CD14-positive monocyte (primary cell): ENCODE results near the gene DOCK3. TPM values are rescaled to one million over a fixed set of nuclear protein-coding genes. Genes with fewer than 3 reads are reported as not detected.
"Not testable (repeated sequence)": the region's sequence is repeated elsewhere in the genome, so short reads cannot be mapped to it uniquely, and the experiment has no call there.

Experiments
- DNase-seq, 3 donors: peaks; one replicate each; pipeline ENCODE4 v3.0.0-alpha.2; 2011 to 2022
- H2AFZ ChIP-seq: 2 replicates; pipeline ENCODE4 v1.6.0; 2012; ENCODE audit warnings: mild to moderate bottlenecking, low read depth, low read length, inconsistent platforms; ENCODE audit not compliant: insufficient read depth, poor library complexity, severe bottlenecking
- H3K27ac ChIP-seq, 2 donors: 1 replicate in 1 of 2; 2 replicates in 1 of 2; pipeline ENCODE4 v1.5.1; 2012 to 2013; ENCODE audit warnings: low read length in 2 of 2, control low read depth in 1 of 2, inconsistent platforms in 1 of 2, low read depth in 1 of 2, mild to moderate bottlenecking in 1 of 2
- H3K27me3 ChIP-seq, 2 donors: one replicate each; pipeline versions ENCODE4 v1.6.0 to v1.6.1; 2011 to 2013; ENCODE audit warnings: low read length in 2 of 2; ENCODE audit not compliant: control insufficient read depth in 2 of 2, insufficient read depth in 2 of 2
- H3K36me3 ChIP-seq, 2 donors: replicated peaks in 1 of 2; 1 replicate in 1 of 2; 2 replicates in 1 of 2; pipeline versions ENCODE4 v1.5.1 to v1.6.1; 2012 to 2013; ENCODE audit warnings: low read length in 2 of 2, control low read depth in 1 of 2, inconsistent platforms in 1 of 2, mild to moderate bottlenecking in 1 of 2; ENCODE audit not compliant: insufficient read depth in 2 of 2, control insufficient read depth in 1 of 2
- H3K4me1 ChIP-seq, 2 donors: 1 replicate in 1 of 2; 2 replicates in 1 of 2; pipeline versions ENCODE4 v1.5.1 to v1.6.1; 2012 to 2013; ENCODE audit warnings: low read length in 2 of 2, control low read depth in 1 of 2, inconsistent platforms in 1 of 2, mild to moderate bottlenecking in 1 of 2, moderate library complexity in 1 of 2; ENCODE audit not compliant: insufficient read depth in 2 of 2, control insufficient read depth in 1 of 2
- H3K4me2 ChIP-seq: replicated peaks from 2 replicates; pipeline ENCODE3; 2012; ENCODE audit warnings: low read length, moderate library complexity, mild to moderate bottlenecking; ENCODE audit not compliant: poor library complexity, severe bottlenecking; ENCODE audit errors: extremely low read depth
- H3K4me3 ChIP-seq, 3 experiments: fragments of 200-600 bp in 1 of 3; sonication (generic) in 1 of 3; replicated peaks in 1 of 3; 1 replicate in 2 of 3; 2 replicates in 1 of 3; pipeline ENCODE4 v1.5.1; 2011 to 2013; ENCODE audit warnings: low read length in 3 of 3, mild to moderate bottlenecking in 3 of 3, control low read depth in 2 of 3, low read depth in 2 of 3, inconsistent platforms in 1 of 3, moderate library complexity in 1 of 3
- H3K79me2 ChIP-seq: 2 replicates; pipeline ENCODE4 v1.6.0; 2012; ENCODE audit warnings: mild to moderate bottlenecking, control low read depth, inconsistent platforms, low read length, moderate library complexity; ENCODE audit not compliant: insufficient read depth
- H3K9ac ChIP-seq: 2 replicates; pipeline ENCODE4 v1.6.0; 2017; ENCODE audit warnings: low read length, mild to moderate bottlenecking; ENCODE audit not compliant: insufficient read depth, poor library complexity, severe bottlenecking
- H3K9me3 ChIP-seq, 2 donors: replicated peaks in 1 of 2; 1 replicate in 1 of 2; 2 replicates in 1 of 2; pipeline versions ENCODE4 v1.5.1 to v1.6.1; 2012 to 2013; ENCODE audit warnings: low read length in 2 of 2, control low read depth in 1 of 2; ENCODE audit not compliant: control insufficient read depth in 1 of 2, insufficient read depth in 1 of 2
- H4K20me1 ChIP-seq: 2 replicates; pipeline ENCODE4 v1.6.0; 2012; ENCODE audit warnings: mild to moderate bottlenecking, low read length, control low read depth, moderate library complexity; ENCODE audit not compliant: insufficient read depth
- H3K27ac Mint-ChIP-seq, 7 donors: one replicate each; pipeline ENCODE4 v1.8.0; 2020; ENCODE audit warnings: mild to moderate bottlenecking in 7 of 7, mixed read lengths in 7 of 7, moderate library complexity in 6 of 7, inconsistent platforms in 2 of 7
- H3K27me3 Mint-ChIP-seq, 3 donors: one replicate each; pipeline ENCODE4 v1.8.0; 2021 to 2022; ENCODE audit warnings: low read depth in 3 of 3, mild to moderate bottlenecking in 3 of 3, mixed read lengths in 3 of 3, moderate library complexity in 3 of 3, inconsistent platforms in 1 of 3
- H3K36me3 Mint-ChIP-seq, 2 donors: one replicate each; pipeline ENCODE4 v1.8.0; 2020; ENCODE audit warnings: mixed read lengths in 2 of 2, inconsistent platforms in 1 of 2, mild to moderate bottlenecking in 1 of 2
- H3K4me1 Mint-ChIP-seq: one replicate; pipeline ENCODE4 v1.8.0; 2020; ENCODE audit warnings: mild to moderate bottlenecking, mixed read lengths
- H3K4me3 Mint-ChIP-seq, 2 donors: one replicate each; pipeline ENCODE4 v1.8.0; 2020; ENCODE audit warnings: mild to moderate bottlenecking in 2 of 2, mixed read lengths in 2 of 2, moderate library complexity in 1 of 2
- H3K9me3 Mint-ChIP-seq, 7 donors: one replicate each; pipeline ENCODE4 v1.8.0; 2020 to 2022; ENCODE audit warnings: mixed read lengths in 7 of 7, mild to moderate bottlenecking in 6 of 7, moderate library complexity in 6 of 7, inconsistent platforms in 2 of 7
- CTCF ChIP-seq: fragments of 200-600 bp; IDR thresholded peaks from one replicate; pipeline ENCODE4 v1.8.0; 2022; ENCODE audit warnings: antibody characterized with exemption, mild to moderate bottlenecking
- WGBS: methylation state at CpG from one replicate; pipeline ENCODE4 v1.1.5; 2013; ENCODE audit warnings: missing lambda C conversion rate; ENCODE audit not compliant: insufficient coverage; 5-methylcytosine and 5-hydroxymethylcytosine counted together
- intact Hi-C, 2 donors: fragments of 100-400 bp; cut with micrococcal nuclease; formaldehyde crosslinking; loops; one replicate each; pipeline versions ENCODE4 v1.15.0 to v1.15.1; 2023
- polyA plus RNA-seq, 3 donors: library from polyadenylated mRNA; depleted of rRNA in 1 of 3; unstranded in 2 of 3; stranded (reverse) in 1 of 3; fragments of 300-500 nt in 2 of 3; fragments of >200 nt in 1 of 3; fragmentation: Illumina TruSeq in 2 of 3; gene quantifications; 1 replicate in 2 of 3; 2 replicates in 1 of 3; pipeline ENCODE4 v1.2.3, GENCODE V29; 2012 to 2021

DOCK3 gene
- polyA plus RNA-seq, 3 donors = 0.03 TPM; not detected in 1

- WGBS = 58% methylated on average over 2 of the region's 6 CpGs
- Histone ChIP-seq H3K79me2 (no peaks in the 10 kb centered on the region), H4K20me1 (no peaks in the 10 kb centered on the region), H3K9me3 (peaks cover 0 to 13% of the 10 kb centered on the region in 2 donors), H3K27me3 (no peaks in the 10 kb centered on the region), H3K9ac (no peak overlapping the region), H3K27ac (no peak overlapping the region), H2AFZ (no peak overlapping the region), H3K4me2 (no peak overlapping the region), H3K4me1 (no peaks in the 10 kb centered on the region), H3K4me3 (no peak overlapping the region), H3K36me3 (no peaks in the 10 kb centered on the region)
- H3K36me3 Mint-ChIP-seq = no peaks in the 10 kb centered on the region
- no peak for TF ChIP-seq CTCF
- DNase-seq = no peak
- H3K4me3 Mint-ChIP-seq = no peak overlapping the region
- H3K27ac Mint-ChIP-seq = no peak overlapping the region
- intact Hi-C loops = no loop called here
- H3K27me3 Mint-ChIP-seq = peaks cover 0 to 3% (median 1%) of the 10 kb centered on the region in 3 donors
- H3K4me1 Mint-ChIP-seq = no peaks in the 10 kb centered on the region
- peaks cover 3 to 15% (median 10%) of the 10 kb centered on the region in 7 donors for H3K9me3 Mint-ChIP-seq
Measured at GRCh38 chr3:50912746-50913145, 238.0 kb downstream of the DOCK3 start.

DNA sequence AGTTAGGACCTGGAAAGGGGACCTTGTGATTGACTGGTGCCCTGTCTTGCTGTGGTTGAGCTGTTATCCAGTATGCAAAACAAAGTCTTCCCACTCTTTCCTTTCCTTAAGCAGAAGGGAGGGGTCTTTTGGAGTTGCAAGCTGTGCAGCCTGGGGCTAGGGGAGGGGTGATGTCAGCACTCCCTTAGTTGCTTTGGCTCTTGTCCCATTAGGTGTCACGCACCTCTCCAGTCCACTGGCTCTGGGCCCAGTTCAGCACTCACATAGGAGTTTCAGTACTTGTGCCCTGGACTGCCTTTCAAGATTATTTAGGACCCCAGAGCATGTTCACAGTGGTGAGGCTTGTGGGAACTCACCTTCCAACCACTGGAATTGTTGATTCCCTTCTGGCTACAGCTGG is 238.5 kb downstream of the DOCK3 start:
- WGBS = no CpG with 5 or more reads among the region's 1 CpG
- no peak overlapping the region for H3K27ac Mint-ChIP-seq
- H3K4me3 ChIP-seq = no peak overlapping the region
- H3K79me2 ChIP-seq = no peaks in the 10 kb centered on the region
- no peak overlapping the region for H3K4me3 Mint-ChIP-seq
- no peaks in the 10 kb centered on the region for H3K36me3 ChIP-seq
- no peak overlapping the region for H3K4me2 ChIP-seq
- no peaks in the 10 kb centered on the region for H3K36me3 Mint-ChIP-seq
- H2AFZ ChIP-seq = no peak overlapping the region
- intact Hi-C loops = no loop called here
- no peaks in the 10 kb centered on the region for H4K20me1 ChIP-seq
- peaks cover 0 to 3% (median 1%) of the 10 kb centered on the region in 3 donors for H3K27me3 Mint-ChIP-seq
- peaks cover 0 to 13% of the 10 kb centered on the region in 2 donors for H3K9me3 ChIP-seq
- no peak for DNase-seq
- H3K27me3 ChIP-seq = no peaks in the 10 kb centered on the region
- no peaks in the 10 kb centered on the region for H3K4me1 Mint-ChIP-seq
- no peak overlapping the region for H3K9ac ChIP-seq
- no peak overlapping the region for H3K27ac ChIP-seq
- TF ChIP-seq CTCF = no peak
- H3K4me1 ChIP-seq = no peaks in the 10 kb centered on the region
- peaks cover 2 to 17% (median 10%) of the 10 kb centered on the region in 7 donors for H3K9me3 Mint-ChIP-seq

- H3K4me3 ChIP-seq, H2AFZ ChIP-seq, H3K27ac ChIP-seq, H3K27me3 Mint-ChIP-seq, H3K79me2 ChIP-seq, H3K4me3 Mint-ChIP-seq, H3K4me1 Mint-ChIP-seq, H3K4me1 ChIP-seq, H3K36me3 ChIP-seq, intact Hi-C loops, H4K20me1 ChIP-seq, H3K9ac ChIP-seq, H3K4me2 ChIP-seq, DNase-seq, H3K36me3 Mint-ChIP-seq, H3K9me3 ChIP-seq, H3K27me3 ChIP-seq, H3K27ac Mint-ChIP-seq: not testable (repeated sequence)
- 97% methylated on average over 5 of the region's 5 CpGs for WGBS
- H3K9me3 Mint-ChIP-seq = peaks cover 13 to 31% (median 15%) of the 10 kb centered on the region in 7 donors
Measured at GRCh38 chr3:50922071-50922470, 247.3 kb downstream of the DOCK3 start.
